Effector CD8-positive, alpha-beta T cell (primary cell): ENCODE results near the gene ZMAT1.
"Not testable (repeated sequence)": the region's sequence is repeated elsewhere in the genome, so short reads cannot be mapped to it uniquely, and the experiment has no call there.

Experiments
- DNase-seq: peaks from one replicate; lab custom pipeline; 2025; lab: John Stamatoyannopoulos, UW
- total RNA-seq, 4 experiments: gene quantifications; one replicate each; lab custom pipeline; 2026; lab: John Stamatoyannopoulos, UW

ZMAT1 gene
- total RNA-seq, result 12.0 to 15.8 (median 12.3) reads per million in 4 experiments

GRCh38 chrX:101931488-101932248 lies at the start of gene ZMAT1:
ZMAT1 (minus strand) TSS chrX:101932027; CDS start chrX:101932008, 19 bp downstream.
- DNase-seq, result peak; percentile 88

- DNase-seq, result no peak
Observed at GRCh38 chrX:101977106-101977505, 45.3 kb upstream of the ZMAT1 start.

GRCh38 chrX:101973066-101973465 lies 41.2 kb upstream of the ZMAT1 start:
- no peak for DNase-seq

GRCh38 chrX:101964923-101965539 lies 33.2 kb upstream of the ZMAT1 start:
- DNase-seq, result not testable (repeated sequence)

- no peak for DNase-seq
Observed at GRCh38 chrX:101958139-101958538, 26.3 kb upstream of the ZMAT1 start.

GRCh38 chrX:101957174-101957573 lies 25.3 kb upstream of the ZMAT1 start:
- no peak for DNase-seq

GRCh38 chrX:101956556-101956955 lies 24.7 kb upstream of the ZMAT1 start:
- no peak for DNase-seq

GRCh38 chrX:101950581-101950980 lies 18.8 kb upstream of the ZMAT1 start:
- no peak for DNase-seq

- DNase-seq, result no peak
Observed at GRCh38 chrX:101932249-101932570, 383 bp upstream of the ZMAT1 start.

GRCh38 chrX:101931136-101931487 lies 715 bp downstream of the ZMAT1 start:
- DNase-seq, result no peak

GRCh38 chrX:101925733-101926132 lies 6.1 kb downstream of the ZMAT1 start:
- DNase-seq, result no peak

GRCh38 chrX:101918751-101919150 lies 13.1 kb downstream of the ZMAT1 start:
- DNase-seq, result no peak

GRCh38 chrX:101906136-101906796 lies 25.6 kb downstream of the ZMAT1 start:
- DNase-seq, result no peak

- no peak for DNase-seq
Observed at GRCh38 chrX:101904996-101905395, 26.8 kb downstream of the ZMAT1 start.
